K562 (cell line): ENCODE data around the gene CD248. TPM values are rescaled to one million over a fixed set of nuclear protein-coding genes. Genes with fewer than 3 reads are reported as not detected.

Experiments used
- ARID3A ChIP-seq: IDR thresholded peaks from 2 replicates; pipeline ENCODE4 v1.6.1; 2012; ENCODE audit warnings: low read depth, low read length, improper control_type of control experiment, borderline replicate concordance
- CBFA2T3 ChIP-seq: fragments of 450-650 bp; IDR thresholded peaks from 2 replicates; pipeline ENCODE4 v1.6.1; 2017
- E2F6 ChIP-seq, 2 experiments: IDR thresholded peaks; 2 replicates each; pipeline ENCODE4 v1.6.1; 2011; ENCODE audit warnings: borderline replicate concordance in 1 of 2, control low read depth in 1 of 2, low read depth in 1 of 2, low read length in 1 of 2, mild to moderate bottlenecking in 1 of 2, mixed read lengths in 1 of 2, moderate library complexity in 1 of 2; ENCODE audit not compliant: insufficient read depth in 1 of 2, insufficient read length in 1 of 2, poor library complexity in 1 of 2, severe bottlenecking in 1 of 2; ENCODE audit errors: extremely low read depth in 1 of 2
- E4F1 ChIP-seq: fragments of 250-450 bp; sonication (Bioruptor Pico); IDR thresholded peaks from 2 replicates; pipeline ENCODE4 v1.5.0; 2021; ENCODE audit warnings: mild to moderate bottlenecking, borderline replicate concordance
- KDM2B ChIP-seq: fragments of 250-450 bp; sonication (Bioruptor Pico); IDR thresholded peaks from 2 replicates; pipeline ENCODE4 v1.8.0; 2021; ENCODE audit warnings: mild to moderate bottlenecking, moderate library complexity
- MNT ChIP-seq, 2 experiments: fragments of 450-650 bp; conservative IDR thresholded peaks; 2 replicates each; pipeline ENCODE4 v1.6.1; 2017; ENCODE audit warnings: mild to moderate bottlenecking in 2 of 2, moderate library complexity in 2 of 2
- NR2C2 ChIP-seq, 2 experiments: fragments of 200-800 bp in 1 of 2; sonication (Bioruptor generic) in 1 of 2; sonication (generic) in 1 of 2; formaldehyde crosslinking in 1 of 2; IDR thresholded peaks; 2 replicates each; pipeline versions ENCODE4 v1.6.1 to v1.8.0; 2016 to 2022; ENCODE audit warnings: mild to moderate bottlenecking in 1 of 2, missing compliant biosample characterization in 1 of 2, missing genetic modification characterization in 1 of 2, missing genetic modification reagents in 1 of 2
- POLR2AphosphoS5 ChIP-seq: IDR thresholded peaks from 2 replicates; pipeline ENCODE4 v1.6.1; 2011; ENCODE audit warnings: mild to moderate bottlenecking, low read depth, low read length, moderate library complexity; ENCODE audit not compliant: control insufficient read depth, insufficient read depth
- PRDM10 ChIP-seq: fragments of 450-650 bp; IDR thresholded peaks from 2 replicates; pipeline ENCODE4 v1.6.1; 2018; ENCODE audit not compliant: partially characterized antibody
- THRA ChIP-seq: fragments of 450-650 bp; IDR thresholded peaks from 2 replicates; pipeline ENCODE4 v1.6.1; 2017; ENCODE audit warnings: mild to moderate bottlenecking, moderate library complexity
- XRCC5 ChIP-seq: fragments of 200-400 bp; formaldehyde crosslinking; IDR thresholded peaks from 2 replicates; pipeline ENCODE4 v1.6.1; 2017; ENCODE audit warnings: low read depth, mild to moderate bottlenecking, low read length
- ZKSCAN3 ChIP-seq: fragments of 250-450 bp; sonication (Bioruptor Pico); IDR thresholded peaks from 2 replicates; pipeline ENCODE4 v1.4.0; 2020
- polyA plus RNA-seq, 8 experiments: library from polyadenylated mRNA; depleted of rRNA in 4 of 8; stranded (reverse) in 5 of 8; unstranded in 3 of 8; fragments of >200 nt; fragmentation: Nextera tagmentation in 2 of 8; fragmentation: Illumina TruSeq in 1 of 8; extraction: Ambion mirVana in 2 of 8; extraction: Trizol in 1 of 8; gene quantifications; 2 replicates each; pipeline versions ENCODE4 v1.2.1 to v1.2.3, GENCODE V29; 2011 to 2014; ENCODE audit warnings: inconsistent platforms in 1 of 8, missing spikeins in 1 of 8
- total RNA-seq, 7 experiments: library from RNA; depleted of rRNA in 6 of 7; stranded (reverse); fragments of >200 nt in 6 of 7; fragmentation: Illumina TruSeq in 2 of 7; extraction: Trizol in 2 of 7; gene quantifications; 2 replicates each; pipeline versions ENCODE4 v1.2.1 to v1.2.3, GENCODE V29; 2011 to 2021; ENCODE audit warnings: low replicate concordance in 1 of 7

The CD248 gene
- total and polyA plus RNA-seq, 9 of the 15 experiments (the other 6 are each of a cell fraction or from before 2014, with no cell fraction given) = 0.09 TPM; not detected in 8

GRCh38 chr11:66288671-66289547 lies 27.9 kb downstream of the CD248 start, which contains the start of gene YIF1A (continued):
- TF ChIP-seq ZKSCAN3 (CRISPR knock-in tag) (no peak), POLR2AphosphoS5 (peak; percentile 59), MNT (conservative IDR thresholded peaks at IDR 0.05) (peak; percentile 57 to 87; a peak in 2 of 4 replicates), ARID3A (no peak), KDM2B (no peak), NR2C2 (CRISPR knock-in tag; IDR thresholded peaks at IDR 0.05) (no peak; the same call in 1 of the 2 replicates), NR2C2 (tag; IDR thresholded peaks at IDR 0.05) (peak; percentile 77), CBFA2T3 (no peak), E2F6 (IDR thresholded peaks at IDR 0.05; ENCODE audit: borderline replicate concordance in 1 of 2, extremely low read depth in 1 of 2, insufficient read depth in 1 of 2, insufficient read length in 1 of 2, low read depth in 1 of 2, low read length in 1 of 2, poor library complexity in 1 of 2, severe bottlenecking in 1 of 2) (peak; percentile 36 to 46), XRCC5 (0 out of 2 replicates have a peak, but pooled peaks have one; percentile 63), E4F1 (no peak), PRDM10 (peak; percentile 15), THRA (no peak)
